Measurements from ENCODE around the gene IGFBP3. TPM values are rescaled to one million over a fixed set of nuclear protein-coding genes. Genes with fewer than 3 reads are reported as not detected.
"Not testable (repeated sequence)": the region's sequence is repeated elsewhere in the genome, so short reads cannot be mapped to it uniquely, and the experiment has no call there.

The IGFBP3 gene
- total and polyA plus RNA-seq, 9 of the 15 experiments (the other 6 are each of a cell fraction or from before 2014, with no cell fraction given): 0.08 to 0.22 (median 0.10) TPM; not detected in 5

GRCh38 chr7:45940939-45941338 lies 19.9 kb upstream of the IGFBP3 start (continued):
- TF ChIP-seq HOMEZ (CRISPR knock-in tag; IDR thresholded peaks at IDR 0.05): no peak
- TF ChIP-seq SOX6 (IDR thresholded peaks at IDR 0.05): no peak
- TF ChIP-seq KHSRP (IDR thresholded peaks at IDR 0.05): no peak
- TF ChIP-seq BCLAF1 (IDR thresholded peaks at IDR 0.05; ENCODE audit: borderline replicate concordance in 1 of 2, control insufficient read depth in 1 of 2, low read depth in 2 of 2, low read length in 1 of 2): no peak
- TF ChIP-seq SMARCB1 (IDR thresholded peaks at IDR 0.05; ENCODE audit: insufficient read length, low read depth): no peak

GRCh38 chr7:45940237-45940781 lies 19.2 kb upstream of the IGFBP3 start:
- H3K4me3 ChIP-seq; H3K4me2 ChIP-seq (ENCODE audit: insufficient read depth, low read length); H3K27me3 ChIP-seq (ENCODE audit: control insufficient read depth in 2 of 2, insufficient read depth in 2 of 2, low read length in 2 of 2); H3K9ac ChIP-seq (ENCODE audit: insufficient read depth in 1 of 2, low read depth in 2 of 2, low read length in 2 of 2); DNase-seq (ENCODE audit: extremely low read depth in 1 of 4, low spot score in 3 of 4); in situ Hi-C loops (cut with MboI); CTCF ChIA-PET (ENCODE audit: low intra/inter-chr PET ratio); H4K20me1 ChIP-seq (replicated peaks; ENCODE audit: control insufficient read depth, insufficient read depth, low read length); H3K4me1 ChIP-seq (replicated peaks in 1 of 2; ENCODE audit: control insufficient read depth in 2 of 2, insufficient read depth in 2 of 2, low read length in 2 of 2); H3K9me3 ChIP-seq (replicated peaks; ENCODE audit: control insufficient read depth, insufficient read depth, low read depth, low read length); intact Hi-C loops (cut with micrococcal nuclease); FAIRE-seq; BruUV-seq (replicated peaks); ATAC-seq; H3K27ac ChIP-seq (ENCODE audit: extremely low read depth, low read depth, low read length); H3K79me2 ChIP-seq (ENCODE audit: control insufficient read depth, insufficient read depth, low read length); H3K9me1 ChIP-seq (ENCODE audit: control insufficient read depth, insufficient read depth, low read length); H2AFZ ChIP-seq (ENCODE audit: low read depth, low read length); H3K36me3 ChIP-seq (ENCODE audit: control insufficient read depth, insufficient read depth, low read length): not testable (repeated sequence)
- WGBS (ENCODE audit: insufficient coverage, low coverage, missing lambda C conversion rate): under 1% methylated on average over 12 of the region's 14 CpGs
- POLR2A ChIA-PET: interaction anchor here (0.8 to 1.0 kb wide), 2 partner anchors 17 to 656 kb away, joined by 3 to 4 read pairs; no protein-coding TSS in a partner anchor
- peak; percentile 59 for TF ChIP-seq NFYB (IDR thresholded peaks at IDR 0.05; ENCODE audit: extremely low read depth, insufficient read length)
- TF ChIP-seq GABPA (tag; conservative IDR thresholded peaks at IDR 0.05; ENCODE audit: low read depth): peak; percentile 58
- TF ChIP-seq ELF1 (tag; IDR thresholded peaks at IDR 0.05): 0 out of 2 replicates have a peak, but pooled peaks have one; percentile 28
- TF ChIP-seq ZNF316 (IDR thresholded peaks at IDR 0.05): peak; percentile 48; the same call in 1 of the 2 replicates
